HEK293 (cell line): ENCODE measurements around the gene SGTB.

ENCODE experiments used
- CTCF ChIA-PET: fragments of 350-600 bp; formaldehyde crosslinking; extraction: SDS; loops from one replicate; lab custom pipeline; 2021; ENCODE audit warnings: antibody characterized with exemption; lab: Yijun Ruan, JAX
- POLR2A ChIA-PET: fragments of 300-600 bp; formaldehyde crosslinking; extraction: SDS; loops from one replicate; lab custom pipeline; 2020; ENCODE audit warnings: antibody characterized with exemption, inconsistent platforms; lab: Yijun Ruan, JAX
- H3K27ac ChIP-seq: fragments of 200-500 bp; sonication (Bioruptor generic); 2 replicates; pipeline ENCODE4 v1.5.1; 2014; ENCODE audit warnings: low read depth, low read length, control low read depth, inconsistent platforms; ENCODE audit errors: extremely low read depth
- H3K36me3 ChIP-seq, 2 experiments: fragments of 200-500 bp in 1 of 2; sonication (Bioruptor generic) in 1 of 2; 1 replicate in 1 of 2; 2 replicates in 1 of 2; pipeline ENCODE4 v1.5.1; 2014 to 2017; ENCODE audit warnings: inconsistent platforms in 2 of 2, low read length in 2 of 2; ENCODE audit not compliant: control insufficient read depth in 2 of 2, insufficient read depth in 1 of 2
- H3K4me1 ChIP-seq: fragments of 200-500 bp; sonication (Bioruptor generic); 2 replicates; pipeline ENCODE4 v1.5.1; 2014; ENCODE audit warnings: mild to moderate bottlenecking, low read length, inconsistent platforms; ENCODE audit not compliant: control insufficient read depth, insufficient read depth
- H3K4me3 ChIP-seq: 2 replicates; pipeline ENCODE4 v1.5.1; 2011; ENCODE audit warnings: low read depth, mild to moderate bottlenecking, control low read depth, low read length, moderate library complexity
- H3K9me3 ChIP-seq: fragments of 200-500 bp; sonication (Bioruptor generic); 2 replicates; pipeline ENCODE4 v1.5.1; 2014; ENCODE audit warnings: low read depth, low read length, inconsistent platforms; ENCODE audit not compliant: control insufficient read depth, insufficient read depth
- AEBP2 ChIP-seq: fragments of 450-650 bp; formaldehyde crosslinking; IDR thresholded peaks from 2 replicates; pipeline ENCODE4 v1.5.1; 2016; ENCODE audit warnings: missing biosample characterization, missing genetic modification characterization, borderline replicate concordance
- BCL11A ChIP-seq: fragments of 450-650 bp; formaldehyde crosslinking; IDR thresholded peaks from 2 replicates; pipeline ENCODE4 v1.5.1; 2016; ENCODE audit warnings: low read depth, missing biosample characterization, missing genetic modification characterization
- KLF1 ChIP-seq: fragments of 450-650 bp; formaldehyde crosslinking; IDR thresholded peaks from 2 replicates; pipeline ENCODE4 v1.5.1; 2016; ENCODE audit warnings: missing biosample characterization, missing genetic modification characterization
- KLF7 ChIP-seq: fragments of 450-650 bp; formaldehyde crosslinking; IDR thresholded peaks from 2 replicates; pipeline ENCODE4 v1.5.1; 2016; ENCODE audit warnings: missing biosample characterization, missing genetic modification characterization, borderline replicate concordance
- MEIS1 ChIP-seq: sonication (generic); formaldehyde crosslinking; IDR thresholded peaks from 2 replicates; pipeline ENCODE4 v1.8.1; 2022; ENCODE audit warnings: missing genetic modification reagents, mild to moderate bottlenecking, borderline replicate concordance
- MYNN ChIP-seq: fragments of 450-650 bp; formaldehyde crosslinking; IDR thresholded peaks from 2 replicates; pipeline ENCODE4 v1.5.1; 2016; ENCODE audit warnings: missing biosample characterization, missing genetic modification characterization, borderline replicate concordance
- MZF1 ChIP-seq: fragments of 450-650 bp; formaldehyde crosslinking; IDR thresholded peaks from 2 replicates; pipeline ENCODE4 v1.5.1; 2017; ENCODE audit warnings: missing biosample characterization, missing genetic modification characterization, borderline replicate concordance
- SALL2 ChIP-seq: fragments of 450-650 bp; formaldehyde crosslinking; IDR thresholded peaks from 2 replicates; pipeline ENCODE4 v1.5.0; 2017; ENCODE audit warnings: missing biosample characterization, mild to moderate bottlenecking, missing genetic modification characterization, borderline replicate concordance
- SCRT1 ChIP-seq: fragments of 450-650 bp; formaldehyde crosslinking; IDR thresholded peaks from 2 replicates; pipeline ENCODE4 v1.5.1; 2016; ENCODE audit warnings: missing biosample characterization, missing genetic modification characterization, borderline replicate concordance
- TSHZ1 ChIP-seq: fragments of 450-650 bp; formaldehyde crosslinking; IDR thresholded peaks from 2 replicates; pipeline ENCODE4 v1.5.1; 2016; ENCODE audit warnings: missing biosample characterization, missing genetic modification characterization, borderline replicate concordance
- ZBTB8A ChIP-seq: fragments of 450-650 bp; formaldehyde crosslinking; IDR thresholded peaks from 2 replicates; pipeline ENCODE4 v1.5.1; 2016; ENCODE audit warnings: missing biosample characterization, missing genetic modification characterization
- ZNF140 ChIP-seq: fragments of 450-650 bp; formaldehyde crosslinking; IDR thresholded peaks from 2 replicates; pipeline ENCODE4 v1.5.1; 2016; ENCODE audit warnings: missing biosample characterization, missing genetic modification characterization
- ZNF19 ChIP-seq: fragments of 450-650 bp; formaldehyde crosslinking; IDR thresholded peaks from 2 replicates; pipeline ENCODE4; 2016; ENCODE audit warnings: missing biosample characterization, missing genetic modification characterization, low read depth
- ZNF211 ChIP-seq: fragments of 450-650 bp; formaldehyde crosslinking; IDR thresholded peaks from 2 replicates; pipeline ENCODE4 v1.5.1; 2016; ENCODE audit warnings: low read depth, missing biosample characterization, missing genetic modification characterization
- ZNF223 ChIP-seq: fragments of 450-650 bp; formaldehyde crosslinking; IDR thresholded peaks from 2 replicates; pipeline ENCODE4 v1.5.1; 2016; ENCODE audit warnings: missing biosample characterization, missing genetic modification characterization
- ZNF239 ChIP-seq: fragments of 450-650 bp; formaldehyde crosslinking; IDR thresholded peaks from 2 replicates; pipeline ENCODE4 v1.5.1; 2016; ENCODE audit warnings: missing biosample characterization, missing genetic modification characterization
- ZNF248 ChIP-seq: fragments of 450-650 bp; formaldehyde crosslinking; IDR thresholded peaks from 2 replicates; pipeline ENCODE4 v1.5.1; 2017; ENCODE audit warnings: missing biosample characterization, missing genetic modification characterization
- ZNF280D ChIP-seq: fragments of 450-650 bp; formaldehyde crosslinking; IDR thresholded peaks from 2 replicates; pipeline ENCODE4 v1.5.1; 2016; ENCODE audit warnings: missing biosample characterization, missing genetic modification characterization
- ZNF335 ChIP-seq: fragments of 450-650 bp; formaldehyde crosslinking; conservative IDR thresholded peaks from 2 replicates; pipeline ENCODE4 v1.5.1; 2016; ENCODE audit warnings: missing biosample characterization, missing genetic modification characterization
- ZNF391 ChIP-seq: fragments of 450-650 bp; formaldehyde crosslinking; IDR thresholded peaks from 2 replicates; pipeline ENCODE4 v1.5.1; 2016; ENCODE audit warnings: low read depth, missing biosample characterization, missing genetic modification characterization, borderline replicate concordance
- ZNF398 ChIP-seq: fragments of 450-650 bp; formaldehyde crosslinking; IDR thresholded peaks from 2 replicates; pipeline ENCODE4 v1.5.1; 2017; ENCODE audit warnings: missing biosample characterization, missing genetic modification characterization
- ZNF639 ChIP-seq: fragments of 450-650 bp; formaldehyde crosslinking; IDR thresholded peaks from 2 replicates; pipeline ENCODE4 v1.5.1; 2016; ENCODE audit warnings: missing biosample characterization, missing genetic modification characterization
- ZNF670 ChIP-seq: fragments of 450-650 bp; formaldehyde crosslinking; IDR thresholded peaks from 2 replicates; pipeline ENCODE4 v1.5.1; 2016; ENCODE audit warnings: missing biosample characterization, missing genetic modification characterization, low read depth
- ZNF747 ChIP-seq: fragments of 450-650 bp; formaldehyde crosslinking; IDR thresholded peaks from 2 replicates; pipeline ENCODE4 v1.5.1; 2016; ENCODE audit warnings: missing biosample characterization, missing genetic modification characterization
- ZNF792 ChIP-seq: fragments of 450-650 bp; formaldehyde crosslinking; IDR thresholded peaks from 2 replicates; pipeline ENCODE4 v1.5.1; 2016; ENCODE audit warnings: missing biosample characterization, missing genetic modification characterization

The SGTB gene

GRCh38 chr5:65766175-65766574 lies 44.3 kb upstream of the SGTB start:
- H3K36me3 ChIP-seq = peaks cover 4 to 11% of the 10 kb centered on the region in 2 experiments
- H3K4me1 ChIP-seq = no peaks in the 10 kb centered on the region
- ChIA-PET POLR2A (no interaction called here), CTCF (interaction anchor here (0.6 to 1.3 kb wide), 2 partner anchors 15 to 26 kb away, joined by 4 read pairs; no protein-coding TSS in a partner anchor)
- H3K4me3 ChIP-seq = no peak overlapping the region
- no peak overlapping the region for H3K27ac ChIP-seq
- no peaks in the 10 kb centered on the region for H3K9me3 ChIP-seq
- TF ChIP-seq KLF1 (tag by site-specific recombination) (no peak), MEIS1 (CRISPR knock-in tag) (no peak), ZBTB8A (tag by site-specific recombination) (no peak), MZF1 (tag by site-specific recombination) (no peak), ZNF391 (tag by site-specific recombination) (no peak), AEBP2 (tag by site-specific recombination) (no peak), SALL2 (tag by site-specific recombination) (no peak), ZNF239 (tag by site-specific recombination) (no peak), ZNF280D (tag by site-specific recombination) (no peak), MYNN (tag by site-specific recombination) (no peak), ZNF19 (tag by site-specific recombination) (no peak), ZNF747 (no peak), ZNF639 (no peak), ZNF248 (tag by site-specific recombination) (no peak), SCRT1 (tag by site-specific recombination) (no peak), ZNF398 (tag by site-specific recombination) (no peak)
- TF ChIP-seq, all 188 proteins: peak for 0

- H3K36me3 ChIP-seq = peaks cover 4 to 11% of the 10 kb centered on the region in 2 experiments
- H3K9me3 ChIP-seq = no peaks in the 10 kb centered on the region
- ChIA-PET POLR2A (no interaction called here), CTCF (interaction anchor here (0.6 to 1.3 kb wide), 2 partner anchors 15 to 26 kb away, joined by 4 read pairs; no protein-coding TSS in a partner anchor)
- no peak overlapping the region for H3K27ac ChIP-seq
- H3K4me1 ChIP-seq = no peaks in the 10 kb centered on the region
- no peak overlapping the region for H3K4me3 ChIP-seq
- no peak for TF ChIP-seq BCL11A (tag by site-specific recombination)
- no peak for TF ChIP-seq ZNF223 (tag by site-specific recombination)
- TF ChIP-seq KLF7 (tag by site-specific recombination) = no peak
- TF ChIP-seq ZNF792 = no peak
- no peak for TF ChIP-seq ZNF335
- TF ChIP-seq ZNF211 (tag by site-specific recombination) = no peak
- no peak for TF ChIP-seq ZNF670
- no peak for TF ChIP-seq TSHZ1 (tag by site-specific recombination)
- no peak for TF ChIP-seq ZNF140 (tag by site-specific recombination)
Observed at GRCh38 chr5:65765582-65765981, 43.7 kb upstream of the SGTB start.
